KMS-11 (cell line): ENCODE data around the gene WDR26.

Experiments used
- H2AFZ ChIP-seq: fragments of 200-600 bp; sonication (generic); 2 replicates; pipeline ENCODE4 v1.6.1; 2016; ENCODE audit warnings: antibody characterized with exemption, mixed run types, low read depth
- H3K27ac ChIP-seq: fragments of 200-600 bp; sonication (generic); 2 replicates; pipeline ENCODE4 v1.6.1; 2016; ENCODE audit warnings: mild to moderate bottlenecking, mixed run types
- H3K27me3 ChIP-seq: fragments of 200-600 bp; sonication (generic); 2 replicates; pipeline ENCODE4 v1.6.1; 2017; ENCODE audit warnings: mild to moderate bottlenecking, low read depth, mixed run types, moderate library complexity; ENCODE audit not compliant: insufficient read depth
- H3K36me3 ChIP-seq: fragments of 200-600 bp; sonication (generic); 2 replicates; pipeline ENCODE4 v1.6.1; 2017; ENCODE audit warnings: mild to moderate bottlenecking, mixed run types; ENCODE audit not compliant: insufficient read depth
- H3K4me1 ChIP-seq: fragments of 200-600 bp; sonication (generic); 2 replicates; pipeline ENCODE4 v1.6.1; 2016; ENCODE audit warnings: mild to moderate bottlenecking, low read depth, mixed run types; ENCODE audit not compliant: poor library complexity, severe bottlenecking
- H3K4me2 ChIP-seq: fragments of 200-600 bp; sonication (generic); 2 replicates; pipeline ENCODE4 v1.7.0; 2016; ENCODE audit warnings: mild to moderate bottlenecking, mixed run types
- H3K4me3 ChIP-seq: fragments of 200-600 bp; sonication (generic); IDR thresholded peaks from 2 replicates; pipeline ENCODE4 v1.6.1; 2017; ENCODE audit warnings: low read depth, low read length, mixed read lengths; ENCODE audit not compliant: insufficient read depth
- H3K79me2 ChIP-seq: fragments of 200-600 bp; sonication (generic); 2 replicates; pipeline ENCODE4 v1.6.1; 2016; ENCODE audit warnings: low read depth, mixed run types; ENCODE audit not compliant: insufficient read depth
- H3K9ac ChIP-seq: fragments of 200-600 bp; sonication (generic); 2 replicates; pipeline ENCODE4 v1.6.1; 2016; ENCODE audit warnings: mild to moderate bottlenecking, mixed run types
- H4K20me1 ChIP-seq: fragments of 200-600 bp; sonication (generic); 2 replicates; pipeline ENCODE4 v1.6.1; 2016; ENCODE audit warnings: mild to moderate bottlenecking, mixed run types; ENCODE audit not compliant: insufficient read depth
- TF ChIP-seq, protein P1 (sequence below): fragments of 200-600 bp; sonication (generic); conservative IDR thresholded peaks from 2 replicates; pipeline ENCODE4 v1.6.1; 2017; ENCODE audit warnings: low read depth, mild to moderate bottlenecking, antibody characterized with exemption, low read length, moderate library complexity, mixed read lengths

WDR26 gene

DNA sequence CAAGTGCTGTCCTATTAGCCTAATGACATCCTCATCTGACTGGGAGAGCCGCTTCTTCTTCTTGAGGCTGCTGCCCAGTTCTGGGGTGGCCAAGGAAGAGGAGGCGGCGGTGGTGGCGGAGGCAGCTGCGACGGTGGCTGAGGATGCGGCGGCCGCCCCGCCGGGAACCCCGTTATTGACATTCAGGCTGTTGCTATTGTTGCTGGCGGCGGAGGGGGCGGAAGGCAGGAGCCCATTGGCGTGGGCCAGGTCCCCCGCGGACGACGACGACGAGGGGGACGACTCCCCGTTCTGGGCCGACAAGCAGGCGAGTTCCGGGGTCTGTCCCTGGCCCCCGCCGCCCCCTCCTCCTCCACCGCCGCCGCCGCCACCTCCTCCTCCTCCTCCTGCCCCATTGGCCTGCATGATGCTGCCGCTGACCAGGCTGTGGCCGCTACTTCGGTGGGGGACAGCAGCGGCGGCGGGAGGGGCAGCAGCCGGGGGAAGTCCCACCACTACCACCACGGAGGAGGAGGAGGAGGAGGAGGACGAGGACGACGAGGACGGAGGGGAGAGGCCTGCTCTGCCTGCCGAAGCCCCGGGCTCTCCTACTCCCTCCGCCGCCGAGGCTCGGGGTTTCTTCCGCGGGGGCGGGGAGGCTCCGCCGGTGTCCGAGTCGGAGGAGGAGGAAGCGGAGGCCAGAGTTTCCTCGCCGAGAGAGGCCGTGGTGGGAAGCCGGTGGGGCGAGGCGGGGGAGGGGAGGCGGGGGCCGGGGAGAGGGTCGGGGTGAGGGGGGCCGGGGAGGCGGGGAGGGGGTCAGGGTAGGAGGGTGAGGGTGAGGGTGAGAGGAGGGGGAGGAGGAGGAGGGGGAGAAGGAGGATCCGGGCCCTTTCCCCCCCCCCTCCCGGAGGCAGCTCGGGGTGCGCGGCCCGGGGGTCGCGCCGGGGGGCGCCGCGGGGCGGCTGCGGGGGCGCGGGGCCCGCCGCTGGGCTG, 610 bp downstream of the WDR26 start:
- Histone ChIP-seq H3K79me2 (peaks cover 74% of the 10 kb centered on the region), H3K27ac (peak overlapping the region; percentile 29; the same call in 1 of the 2 replicates), H3K36me3 (0 out of 2 replicates have a peak, but pooled peaks cover 3% of the 10 kb centered on the region), H3K4me3 (no peak overlapping the region), H3K4me2 (peak overlapping the region; percentile 98), H3K4me1 (peaks cover 57% of the 10 kb centered on the region), H3K9ac (peak overlapping the region; percentile 27; the same call in 1 of the 2 replicates), H3K27me3 (no peaks in the 10 kb centered on the region), H2AFZ (no peak overlapping the region), H4K20me1 (peaks cover 2% of the 10 kb centered on the region; the same call in 1 of the 2 replicates)
- TF ChIP-seq, protein P1, sequence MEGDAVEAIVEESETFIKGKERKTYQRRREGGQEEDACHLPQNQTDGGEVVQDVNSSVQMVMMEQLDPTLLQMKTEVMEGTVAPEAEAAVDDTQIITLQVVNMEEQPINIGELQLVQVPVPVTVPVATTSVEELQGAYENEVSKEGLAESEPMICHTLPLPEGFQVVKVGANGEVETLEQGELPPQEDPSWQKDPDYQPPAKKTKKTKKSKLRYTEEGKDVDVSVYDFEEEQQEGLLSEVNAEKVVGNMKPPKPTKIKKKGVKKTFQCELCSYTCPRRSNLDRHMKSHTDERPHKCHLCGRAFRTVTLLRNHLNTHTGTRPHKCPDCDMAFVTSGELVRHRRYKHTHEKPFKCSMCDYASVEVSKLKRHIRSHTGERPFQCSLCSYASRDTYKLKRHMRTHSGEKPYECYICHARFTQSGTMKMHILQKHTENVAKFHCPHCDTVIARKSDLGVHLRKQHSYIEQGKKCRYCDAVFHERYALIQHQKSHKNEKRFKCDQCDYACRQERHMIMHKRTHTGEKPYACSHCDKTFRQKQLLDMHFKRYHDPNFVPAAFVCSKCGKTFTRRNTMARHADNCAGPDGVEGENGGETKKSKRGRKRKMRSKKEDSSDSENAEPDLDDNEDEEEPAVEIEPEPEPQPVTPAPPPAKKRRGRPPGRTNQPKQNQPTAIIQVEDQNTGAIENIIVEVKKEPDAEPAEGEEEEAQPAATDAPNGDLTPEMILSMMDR: no peak

DNA sequence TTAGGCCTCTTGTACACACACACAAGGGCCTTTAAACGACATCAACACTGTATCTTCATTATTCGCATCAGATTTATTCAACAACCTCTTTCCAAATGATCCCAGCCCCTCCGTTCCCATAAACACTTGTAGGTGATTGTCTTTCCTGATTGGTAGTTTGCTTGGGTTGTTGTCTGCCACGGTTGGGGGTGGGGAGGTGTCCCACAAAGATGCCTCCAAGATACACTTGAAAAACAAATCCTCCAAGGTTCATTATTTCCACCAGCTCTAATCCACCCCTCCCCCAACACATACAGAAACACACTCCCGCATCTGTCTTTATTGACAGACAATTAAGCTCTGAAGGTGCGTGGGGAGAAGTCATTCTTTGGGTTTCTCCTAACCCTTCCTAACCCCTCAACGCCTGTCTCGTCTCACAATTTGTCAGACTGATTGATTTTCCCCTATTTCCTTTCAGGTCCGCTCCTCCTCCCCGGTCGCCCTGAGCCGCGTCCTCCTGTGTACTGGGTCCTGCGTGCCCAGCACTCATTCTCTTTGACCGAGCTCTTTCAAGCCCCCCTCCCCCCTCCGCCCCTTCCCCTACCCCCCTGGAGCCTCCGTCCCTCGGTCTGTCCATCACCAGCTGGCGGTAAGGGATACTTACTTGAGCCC, 1.4 kb downstream of the WDR26 start:
- Histone ChIP-seq H2AFZ (no peak overlapping the region), H3K4me1 (peaks cover 65% of the 10 kb centered on the region), H3K27me3 (no peaks in the 10 kb centered on the region), H4K20me1 (peaks cover 2% of the 10 kb centered on the region; the same call in 1 of the 2 replicates), H3K4me3 (no peak overlapping the region), H3K36me3 (0 out of 2 replicates have a peak, but pooled peaks cover 3% of the 10 kb centered on the region), H3K4me2 (peak overlapping the region; percentile 98), H3K9ac (peak overlapping the region; percentile 27; the same call in 1 of the 2 replicates), H3K79me2 (peaks cover 82% of the 10 kb centered on the region), H3K27ac (peak overlapping the region; percentile 33)
- TF ChIP-seq, protein P1: no peak

- no peak overlapping the region for H3K4me3 ChIP-seq
- H4K20me1 ChIP-seq: peaks cover 2% of the 10 kb centered on the region; the same call in 1 of the 2 replicates
- H3K27me3 ChIP-seq: no peaks in the 10 kb centered on the region
- H3K9ac ChIP-seq: peak overlapping the region; percentile 27; the same call in 1 of the 2 replicates
- 0 out of 2 replicates have a peak, but pooled peaks cover 3% of the 10 kb centered on the region for H3K36me3 ChIP-seq
- H3K79me2 ChIP-seq: peaks cover 87% of the 10 kb centered on the region
- no peak overlapping the region for H2AFZ ChIP-seq
- TF ChIP-seq, protein P1: no peak
- peaks cover 70% of the 10 kb centered on the region for H3K4me1 ChIP-seq
- H3K27ac ChIP-seq: peak overlapping the region; percentile 33
- H3K4me2 ChIP-seq: peak overlapping the region; percentile 98
Observed at GRCh38 chr1:224432672-224433040, 1.9 kb downstream of the WDR26 start.

GRCh38 chr1:224432146-224432545, 2.5 kb downstream of the WDR26 start:
- Histone ChIP-seq H4K20me1 (peaks cover 2% of the 10 kb centered on the region; the same call in 1 of the 2 replicates), H2AFZ (no peak overlapping the region), H3K36me3 (0 out of 2 replicates have a peak, but pooled peaks cover 3% of the 10 kb centered on the region), H3K27ac (peak overlapping the region; percentile 33), H3K79me2 (peaks cover 89% of the 10 kb centered on the region), H3K9ac (peak overlapping the region; percentile 27; the same call in 1 of the 2 replicates), H3K4me1 (peaks cover 73% of the 10 kb centered on the region), H3K27me3 (no peaks in the 10 kb centered on the region), H3K4me3 (no peak overlapping the region), H3K4me2 (peak overlapping the region; percentile 98)
- TF ChIP-seq, protein P1: no peak
